K562 (cell line): ENCODE data around the gene CYB5D1. TPM values are rescaled to one million over a fixed set of nuclear protein-coding genes. Genes with fewer than 3 reads are reported as not detected.

ENCODE experiments used
- BACH1 ChIP-seq: fragments of 200-800 bp; sonication (Bioruptor generic); IDR thresholded peaks from 2 replicates; pipeline ENCODE4 v1.6.1; 2016; ENCODE audit warnings: missing genetic modification characterization, missing compliant biosample characterization
- CCAR2 ChIP-seq: fragments of 200-400 bp; formaldehyde crosslinking; IDR thresholded peaks from 2 replicates; pipeline ENCODE4 v1.6.1; 2017; ENCODE audit warnings: mild to moderate bottlenecking, low read depth, low read length
- DMBX1 ChIP-seq: fragments of 250-450 bp; sonication (Bioruptor Pico); IDR thresholded peaks from 2 replicates; pipeline ENCODE4 v1.8.0; 2022; ENCODE audit warnings: inconsistent platforms, mild to moderate bottlenecking, moderate library complexity, borderline replicate concordance
- EP300 ChIP-seq: IDR thresholded peaks from 2 replicates; pipeline ENCODE4 v1.6.1; 2012; ENCODE audit warnings: low read length, improper control_type of control experiment
- HDAC3 ChIP-seq: fragments of 450-650 bp; IDR thresholded peaks from 2 replicates; pipeline ENCODE4 v1.6.1; 2018; ENCODE audit warnings: borderline replicate concordance, mild to moderate bottlenecking, moderate library complexity; ENCODE audit not compliant: partially characterized antibody
- HEY1 ChIP-seq: fragments of 250-450 bp; sonication (Bioruptor Pico); IDR thresholded peaks from 2 replicates; pipeline ENCODE4 v1.5.0; 2020; ENCODE audit warnings: mild to moderate bottlenecking, moderate library complexity, borderline replicate concordance
- JUN ChIP-seq, 2 experiments: sonication (generic) in 1 of 2; formaldehyde crosslinking in 1 of 2; IDR thresholded peaks; 2 replicates each; pipeline versions ENCODE4 v1.6.1 to v1.8.0; 2012 to 2022; ENCODE audit warnings: borderline replicate concordance in 2 of 2, mild to moderate bottlenecking in 2 of 2, improper control_type of control experiment in 1 of 2, low read depth in 1 of 2, low read length in 1 of 2, missing genetic modification reagents in 1 of 2
- JUND ChIP-seq, 2 experiments: IDR thresholded peaks; 2 replicates in 1 of 2; 3 replicates in 1 of 2; pipeline ENCODE4 v1.6.1; 2011; ENCODE audit warnings: borderline replicate concordance in 2 of 2, low read depth in 2 of 2, low read length in 2 of 2, improper control_type of control experiment in 1 of 2, missing biosample characterization in 1 of 2, missing genetic modification characterization in 1 of 2, missing genetic modification reagents in 1 of 2
- LARP7 ChIP-seq: fragments of 450-650 bp; IDR thresholded peaks from 2 replicates; pipeline ENCODE4 v1.6.1; 2016
- NCOA1 ChIP-seq: fragments of 450-650 bp; IDR thresholded peaks from 2 replicates; pipeline ENCODE4 v1.6.1; 2016; ENCODE audit warnings: low read depth
- PCBP1 ChIP-seq: fragments of 200-400 bp; formaldehyde crosslinking; IDR thresholded peaks from 2 replicates; pipeline ENCODE4 v1.6.1; 2018; ENCODE audit warnings: mild to moderate bottlenecking, low read depth, low read length; ENCODE audit not compliant: poor library complexity, severe bottlenecking
- POLR2AphosphoS5 ChIP-seq: IDR thresholded peaks from 2 replicates; pipeline ENCODE4 v1.6.1; 2011; ENCODE audit warnings: mild to moderate bottlenecking, low read depth, low read length, moderate library complexity; ENCODE audit not compliant: control insufficient read depth, insufficient read depth
- PRPF4 ChIP-seq: fragments of 200-400 bp; formaldehyde crosslinking; IDR thresholded peaks from one replicate; pipeline ENCODE4 v1.6.1; 2017; ENCODE audit warnings: low read length, low read depth, mild to moderate bottlenecking; ENCODE audit not compliant: insufficient read depth, poor library complexity, severe bottlenecking
- SIN3A ChIP-seq, 2 experiments: fragments of 150-350 bp in 1 of 2; IDR thresholded peaks; 2 replicates each; pipeline ENCODE4 v1.6.1; 2011 to 2016; ENCODE audit warnings: borderline replicate concordance in 2 of 2, low read depth in 2 of 2, low read length in 2 of 2, mild to moderate bottlenecking in 2 of 2, moderate library complexity in 2 of 2; ENCODE audit not compliant: control insufficient read depth in 1 of 2
- SMAD1 ChIP-seq: fragments of 150-350 bp; IDR thresholded peaks from 2 replicates; pipeline ENCODE4 v1.6.1; 2014; ENCODE audit warnings: low read length, low read depth; ENCODE audit not compliant: partially characterized antibody
- STAG1 ChIP-seq: sonication (generic); formaldehyde crosslinking; IDR thresholded peaks from 2 replicates; pipeline ENCODE4 v1.5.0; 2020; ENCODE audit warnings: missing genetic modification reagents, borderline replicate concordance
- ZNF354B ChIP-seq: fragments of 250-450 bp; sonication (Bioruptor Pico); IDR thresholded peaks from 2 replicates; pipeline ENCODE4 v1.4.0; 2020
- ZSCAN29 ChIP-seq: fragments of 450-650 bp; IDR thresholded peaks from 2 replicates; pipeline ENCODE4 v1.6.1; 2017
- polyA plus RNA-seq, 8 experiments: library from polyadenylated mRNA; depleted of rRNA in 4 of 8; stranded (reverse) in 5 of 8; unstranded in 3 of 8; fragments of >200 nt; fragmentation: Nextera tagmentation in 2 of 8; fragmentation: Illumina TruSeq in 1 of 8; extraction: Ambion mirVana in 2 of 8; extraction: Trizol in 1 of 8; gene quantifications; 2 replicates each; pipeline versions ENCODE4 v1.2.1 to v1.2.3, GENCODE V29; 2011 to 2014; ENCODE audit warnings: inconsistent platforms in 1 of 8, missing spikeins in 1 of 8
- total RNA-seq, 7 experiments: library from RNA; depleted of rRNA in 6 of 7; stranded (reverse); fragments of >200 nt in 6 of 7; fragmentation: Illumina TruSeq in 2 of 7; extraction: Trizol in 2 of 7; gene quantifications; 2 replicates each; pipeline versions ENCODE4 v1.2.1 to v1.2.3, GENCODE V29; 2011 to 2021; ENCODE audit warnings: low replicate concordance in 1 of 7
- TF ChIP-seq, protein P1 (sequence below): fragments of 450-650 bp; formaldehyde crosslinking; IDR thresholded peaks from 2 replicates; pipeline ENCODE4 v1.4.0; 2022; ENCODE audit warnings: missing genetic modification characterization
- TF ChIP-seq, protein P2 (sequence below): sonication (generic); formaldehyde crosslinking; IDR thresholded peaks from 2 replicates; pipeline ENCODE4 v1.8.0; 2022; ENCODE audit warnings: mild to moderate bottlenecking, missing genetic modification reagents

Gene CYB5D1
- total and polyA plus RNA-seq, 9 of the 15 experiments (the other 6 are each of a cell fraction or from before 2014, with no cell fraction given) = 2.4 to 7.9 (median 5.7) TPM

DNA sequence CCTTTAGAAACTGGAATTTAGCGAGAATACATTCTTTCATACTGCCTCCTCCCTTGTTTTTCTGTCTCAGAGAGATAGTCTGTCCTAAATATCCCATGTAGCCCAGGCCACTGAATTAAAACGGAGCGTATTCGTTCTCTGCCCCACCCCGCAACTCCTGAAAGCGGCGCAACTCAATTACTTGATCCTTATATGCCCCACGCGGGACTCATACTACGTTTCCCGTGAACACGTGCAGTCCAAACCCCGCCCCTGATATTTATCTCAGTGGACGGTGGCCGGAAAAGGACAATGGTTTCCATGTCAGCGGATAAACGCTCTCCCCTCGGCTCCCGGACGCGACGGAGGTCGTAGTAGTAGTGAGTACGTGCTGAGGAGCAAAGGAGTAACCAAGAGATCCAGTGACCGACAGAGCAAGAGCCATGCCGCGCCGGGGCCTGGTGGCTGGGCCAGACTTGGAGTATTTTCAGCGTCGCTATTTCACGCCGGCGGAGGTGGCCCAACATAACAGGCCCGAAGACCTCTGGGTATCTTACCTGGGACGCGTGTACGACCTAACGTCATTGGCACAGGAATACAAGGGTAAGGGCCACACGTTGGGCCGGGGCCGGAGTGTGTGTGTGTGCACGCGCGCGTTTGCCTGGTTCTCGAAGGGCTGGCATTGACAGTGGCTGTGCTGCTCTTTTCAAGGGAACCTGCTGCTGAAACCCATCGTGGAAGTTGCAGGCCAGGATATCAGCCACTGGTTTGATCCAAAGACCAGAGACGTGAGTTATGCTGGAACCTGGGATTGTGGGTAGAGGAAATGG lies at the start of gene CYB5D1 (continued):
- peak; percentile 54 for TF ChIP-seq JUND (IDR thresholded peaks at IDR 0.05; ENCODE audit: borderline replicate concordance, low read depth, low read length)
- TF ChIP-seq JUND (tag; IDR thresholded peaks at IDR 0.05; ENCODE audit: borderline replicate concordance, low read depth, low read length) = peak; percentile 9; the same call in 1 of the 3 replicates
- TF ChIP-seq EP300 = no peak
- peak; percentile 88 to 89; a peak in 2 of 4 replicates for TF ChIP-seq SIN3A (IDR thresholded peaks at IDR 0.05; ENCODE audit: borderline replicate concordance in 2 of 2, control insufficient read depth in 1 of 2, low read depth in 2 of 2, low read length in 2 of 2)
- no peak for TF ChIP-seq BACH1 (tag)
- TF ChIP-seq, protein P1, sequence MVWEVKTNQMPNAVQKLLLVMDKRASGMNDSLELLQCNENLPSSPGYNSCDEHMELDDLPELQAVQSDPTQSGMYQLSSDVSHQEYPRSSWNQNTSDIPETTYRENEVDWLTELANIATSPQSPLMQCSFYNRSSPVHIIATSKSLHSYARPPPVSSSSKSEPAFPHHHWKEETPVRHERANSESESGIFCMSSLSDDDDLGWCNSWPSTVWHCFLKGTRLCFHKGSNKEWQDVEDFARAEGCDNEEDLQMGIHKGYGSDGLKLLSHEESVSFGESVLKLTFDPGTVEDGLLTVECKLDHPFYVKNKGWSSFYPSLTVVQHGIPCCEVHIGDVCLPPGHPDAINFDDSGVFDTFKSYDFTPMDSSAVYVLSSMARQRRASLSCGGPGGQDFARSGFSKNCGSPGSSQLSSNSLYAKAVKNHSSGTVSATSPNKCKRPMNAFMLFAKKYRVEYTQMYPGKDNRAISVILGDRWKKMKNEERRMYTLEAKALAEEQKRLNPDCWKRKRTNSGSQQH (CRISPR knock-in tag) = no peak
- TF ChIP-seq HDAC3 = no peak
- TF ChIP-seq DMBX1 (CRISPR knock-in tag) = no peak
- TF ChIP-seq, protein P2, sequence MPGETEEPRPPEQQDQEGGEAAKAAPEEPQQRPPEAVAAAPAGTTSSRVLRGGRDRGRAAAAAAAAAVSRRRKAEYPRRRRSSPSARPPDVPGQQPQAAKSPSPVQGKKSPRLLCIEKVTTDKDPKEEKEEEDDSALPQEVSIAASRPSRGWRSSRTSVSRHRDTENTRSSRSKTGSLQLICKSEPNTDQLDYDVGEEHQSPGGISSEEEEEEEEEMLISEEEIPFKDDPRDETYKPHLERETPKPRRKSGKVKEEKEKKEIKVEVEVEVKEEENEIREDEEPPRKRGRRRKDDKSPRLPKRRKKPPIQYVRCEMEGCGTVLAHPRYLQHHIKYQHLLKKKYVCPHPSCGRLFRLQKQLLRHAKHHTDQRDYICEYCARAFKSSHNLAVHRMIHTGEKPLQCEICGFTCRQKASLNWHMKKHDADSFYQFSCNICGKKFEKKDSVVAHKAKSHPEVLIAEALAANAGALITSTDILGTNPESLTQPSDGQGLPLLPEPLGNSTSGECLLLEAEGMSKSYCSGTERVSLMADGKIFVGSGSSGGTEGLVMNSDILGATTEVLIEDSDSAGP = 0 out of 2 replicates have a peak, but pooled peaks have one; percentile 27
- TF ChIP-seq JUN (IDR thresholded peaks at IDR 0.05; ENCODE audit: borderline replicate concordance, low read depth, low read length) = no peak
- peak; percentile 57; the same call in 1 of the 2 replicates for TF ChIP-seq JUN (CRISPR knock-in tag; IDR thresholded peaks at IDR 0.05; ENCODE audit: borderline replicate concordance)
- no peak for TF ChIP-seq ZSCAN29
- no peak for TF ChIP-seq NCOA1
- 0 out of 2 replicates have a peak, but pooled peaks have one; percentile 20 for TF ChIP-seq STAG1
- no peak for TF ChIP-seq PCBP1
- peak; percentile 52 for TF ChIP-seq SMAD1
- no peak for TF ChIP-seq POLR2AphosphoS5
- TF ChIP-seq PRPF4 = no peak
- no peak for TF ChIP-seq CCAR2
- TF ChIP-seq HEY1 (CRISPR knock-in tag) = 0 out of 2 replicates have a peak, but pooled peaks have one; percentile 32
- no peak for TF ChIP-seq ZNF354B (CRISPR knock-in tag)
- no peak for TF ChIP-seq LARP7
